ENCODE data around the gene RCN1.
"Not testable (repeated sequence)": the region's sequence is repeated elsewhere in the genome, so short reads cannot be mapped to it uniquely, and the experiment has no call there.

The RCN1 gene

GRCh38 chr11:32113200-32113919, 22.5 kb downstream of the RCN1 start:
- Mint-ChIP-seq H3K36me3 (ENCODE audit: low read depth) (no peaks in the 10 kb centered on the region), H3K4me3 (no peak overlapping the region), H3K27me3 (peaks cover 14% of the 10 kb centered on the region), H3K27ac (no peak overlapping the region), H3K9me3 (no peaks in the 10 kb centered on the region), H3K4me1 (ENCODE audit: low read depth) (peaks cover under 1% of the 10 kb centered on the region)
- DNase-seq: no peak

GRCh38 chr11:32113920-32114203, 23.0 kb downstream of the RCN1 start:
- Mint-ChIP-seq H3K27me3 (peaks cover 14% of the 10 kb centered on the region), H3K9me3 (no peaks in the 10 kb centered on the region), H3K27ac (no peak overlapping the region), H3K36me3 (ENCODE audit: low read depth) (no peaks in the 10 kb centered on the region), H3K4me3 (no peak overlapping the region), H3K4me1 (ENCODE audit: low read depth) (peaks cover 3% of the 10 kb centered on the region)
- no peak for DNase-seq

- Mint-ChIP-seq H3K27me3 (peaks cover 22% of the 10 kb centered on the region), H3K27ac (no peak overlapping the region), H3K4me1 (ENCODE audit: low read depth) (peaks cover 3% of the 10 kb centered on the region), H3K4me3 (no peak overlapping the region), H3K36me3 (ENCODE audit: low read depth) (no peaks in the 10 kb centered on the region), H3K9me3 (no peaks in the 10 kb centered on the region)
- DNase-seq: no peak
Observed at GRCh38 chr11:32115446-32115845, 24.6 kb downstream of the RCN1 start.

DNA sequence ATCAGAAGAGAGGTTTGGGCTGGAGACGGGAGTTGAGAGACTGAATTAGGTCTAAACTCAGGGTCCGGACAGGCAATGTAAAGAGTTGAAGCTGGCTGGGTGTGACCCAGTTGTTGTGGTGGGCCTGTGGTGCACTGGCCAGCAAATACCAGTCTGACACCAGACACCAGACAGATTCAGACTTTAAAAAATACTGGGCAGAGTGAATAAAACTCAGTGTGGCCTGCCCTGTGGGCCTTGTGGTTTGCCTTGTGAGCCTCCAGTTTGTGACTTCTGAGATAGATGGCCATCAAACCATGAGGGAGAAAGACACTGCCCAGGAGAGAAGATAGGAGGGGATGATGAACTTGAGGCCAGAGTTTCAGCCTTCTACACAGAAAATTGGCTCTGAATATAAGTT, 25.8 kb downstream of the RCN1 start:
- no peak overlapping the region for H3K27ac Mint-ChIP-seq
- no peak for DNase-seq

DNA sequence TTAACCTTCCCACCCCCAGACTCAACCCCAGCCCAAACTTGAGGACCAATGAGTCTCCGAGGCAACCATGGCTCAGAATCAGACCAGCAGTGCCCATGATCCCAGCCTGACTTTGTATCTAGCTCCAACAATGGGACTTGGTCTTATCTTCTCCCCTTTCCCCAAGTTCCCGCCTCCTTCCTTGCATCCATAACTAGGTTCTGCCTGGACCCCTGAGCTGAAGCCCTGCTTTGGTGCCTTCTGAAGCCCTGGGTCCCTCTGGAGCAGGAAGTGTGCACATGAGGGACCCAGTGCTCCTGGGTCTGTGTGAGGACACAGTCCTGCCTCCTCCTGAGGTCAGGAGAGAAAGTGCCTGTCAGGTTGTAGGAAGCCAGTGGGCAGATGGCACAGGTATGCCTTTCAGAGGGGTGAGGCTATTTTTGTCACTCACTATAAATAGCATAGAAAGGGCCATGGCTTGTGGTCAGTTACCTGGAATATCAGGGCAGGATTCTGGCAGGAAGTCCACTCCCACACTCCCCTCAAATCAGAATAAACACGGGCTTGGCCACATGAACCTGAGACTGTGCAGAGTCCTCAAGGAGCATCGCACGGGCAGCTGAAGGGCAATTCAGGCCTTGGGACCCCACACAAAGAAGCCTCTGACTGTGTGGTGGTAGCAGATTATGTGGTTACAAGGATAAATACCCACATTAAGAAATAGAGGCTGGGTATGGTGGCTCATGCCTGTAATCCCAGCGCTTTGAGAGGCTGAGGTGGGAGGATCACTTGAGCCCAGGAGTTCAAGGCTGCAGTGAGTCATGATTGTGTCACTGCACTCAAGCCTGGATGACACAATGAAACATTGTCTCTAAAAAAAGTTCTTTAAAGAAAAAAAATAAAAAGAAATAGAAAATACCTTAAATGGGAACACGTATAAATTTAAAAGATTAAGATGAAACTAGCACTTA, 27.4 kb downstream of the RCN1 start:
- Mint-ChIP-seq H3K9me3 (no peaks in the 10 kb centered on the region), H3K4me1 (ENCODE audit: low read depth) (peaks cover 7% of the 10 kb centered on the region), H3K27ac (no peak overlapping the region), H3K27me3 (peaks cover 31% of the 10 kb centered on the region), H3K4me3 (no peak overlapping the region), H3K36me3 (ENCODE audit: low read depth) (no peaks in the 10 kb centered on the region)
- DNase-seq: no peak

More for the DNA sequence above, 25.8 kb downstream of the RCN1 start:
- peaks cover 24% of the 10 kb centered on the region for H3K27me3 Mint-ChIP-seq
- peaks cover 7% of the 10 kb centered on the region for H3K4me1 Mint-ChIP-seq (ENCODE audit: low read depth)
- H3K9me3 Mint-ChIP-seq: no peaks in the 10 kb centered on the region
- H3K4me3 Mint-ChIP-seq: no peak overlapping the region
- H3K36me3 Mint-ChIP-seq (ENCODE audit: low read depth): no peaks in the 10 kb centered on the region

DNA sequence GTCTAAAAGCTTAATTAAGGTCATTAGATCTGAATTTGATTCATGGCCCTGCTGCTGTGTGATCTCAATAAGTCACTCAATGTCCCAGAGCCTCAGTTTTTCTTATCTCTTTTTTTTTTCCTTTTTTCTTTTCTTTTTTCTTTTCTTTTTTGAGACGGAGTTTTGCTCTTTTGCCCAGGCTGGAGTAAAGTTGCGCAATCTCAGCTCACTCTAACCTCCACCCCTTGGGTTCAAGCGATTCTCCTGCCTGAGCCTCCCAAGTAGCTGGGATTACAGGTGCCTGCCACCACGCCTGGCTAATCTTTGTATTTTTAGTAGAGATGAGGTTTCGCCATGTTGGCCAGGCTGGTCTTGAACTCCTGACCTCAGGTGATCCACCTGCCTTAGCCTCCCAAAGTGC, 28.3 kb downstream of the RCN1 start:
- H3K4me3 Mint-ChIP-seq; H3K4me1 Mint-ChIP-seq (ENCODE audit: low read depth); H3K9me3 Mint-ChIP-seq; DNase-seq; H3K27ac Mint-ChIP-seq; H3K36me3 Mint-ChIP-seq (ENCODE audit: low read depth): not testable (repeated sequence)
- peaks cover 31% of the 10 kb centered on the region for H3K27me3 Mint-ChIP-seq

GRCh38 chr11:32121012-32121411, 30.1 kb downstream of the RCN1 start:
- no peaks in the 10 kb centered on the region for H3K36me3 Mint-ChIP-seq (ENCODE audit: low read depth)

DNA sequence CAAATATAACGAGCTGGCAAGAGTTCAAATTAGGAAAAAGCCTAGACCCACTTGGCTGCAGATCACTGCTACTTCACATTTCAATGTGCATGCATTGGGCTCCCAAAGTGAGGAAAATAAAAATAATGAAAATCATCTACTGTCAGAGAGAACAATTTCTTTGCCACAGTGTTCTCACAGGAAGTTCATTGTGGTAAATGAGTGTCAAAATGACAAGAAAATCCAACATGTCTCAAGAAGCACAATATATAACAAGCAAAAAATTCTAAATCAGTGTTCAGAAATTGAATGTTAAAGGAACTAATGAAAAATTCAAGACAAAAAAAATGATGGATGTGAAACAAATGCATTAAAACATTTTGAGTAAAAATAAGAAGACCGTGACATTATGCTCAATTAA, 31.3 kb downstream of the RCN1 start:
- Mint-ChIP-seq H3K36me3 (ENCODE audit: low read depth) (no peaks in the 10 kb centered on the region), H3K27ac (no peak overlapping the region), H3K27me3 (peaks cover 57% of the 10 kb centered on the region), H3K4me1 (ENCODE audit: low read depth) (peaks cover 7% of the 10 kb centered on the region), H3K9me3 (no peaks in the 10 kb centered on the region), H3K4me3 (no peak overlapping the region)
- DNase-seq: no peak

More at GRCh38 chr11:32121012-32121411, 30.1 kb downstream of the RCN1 start:
- Mint-ChIP-seq H3K9me3 (no peaks in the 10 kb centered on the region), H3K4me1 (ENCODE audit: low read depth) (peaks cover 7% of the 10 kb centered on the region), H3K27ac (no peak overlapping the region), H3K27me3 (peaks cover 48% of the 10 kb centered on the region), H3K4me3 (no peak overlapping the region)
- no peak for DNase-seq

DNA sequence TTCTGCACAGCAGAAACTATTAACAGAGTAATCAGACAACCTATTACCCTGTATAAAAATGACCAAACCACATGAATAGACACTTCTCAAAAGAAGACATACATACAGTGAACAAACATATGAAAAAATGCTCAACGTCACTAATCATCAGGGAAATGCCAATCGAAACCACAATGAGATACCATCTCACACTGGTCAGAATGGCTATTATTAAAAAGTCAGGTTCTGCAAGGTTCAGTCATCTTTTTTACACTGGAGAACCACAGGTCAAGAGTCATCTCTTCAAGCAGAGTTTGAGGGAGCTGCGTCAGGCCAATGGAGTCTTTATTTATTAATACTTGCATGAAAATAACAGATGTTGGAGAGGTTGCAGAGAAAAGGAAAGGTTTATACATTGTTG, 40.4 kb downstream of the RCN1 start:
- Mint-ChIP-seq H3K4me1 (ENCODE audit: low read depth) (no peaks in the 10 kb centered on the region), H3K27me3 (peaks cover 35% of the 10 kb centered on the region), H3K36me3 (ENCODE audit: low read depth) (no peaks in the 10 kb centered on the region), H3K27ac (no peak overlapping the region), H3K9me3 (no peaks in the 10 kb centered on the region), H3K4me3 (no peak overlapping the region)
- no peak for DNase-seq

- H3K4me1 Mint-ChIP-seq (ENCODE audit: low read depth): no peaks in the 10 kb centered on the region
- H3K27ac Mint-ChIP-seq: no peak overlapping the region
- H3K4me3 Mint-ChIP-seq: no peak overlapping the region
- no peak for DNase-seq
- no peaks in the 10 kb centered on the region for H3K9me3 Mint-ChIP-seq
- peaks cover 3% of the 10 kb centered on the region for H3K27me3 Mint-ChIP-seq
- no peaks in the 10 kb centered on the region for H3K36me3 Mint-ChIP-seq (ENCODE audit: low read depth)
Observed at GRCh38 chr11:32136657-32137056, 45.8 kb downstream of the RCN1 start.

DNA sequence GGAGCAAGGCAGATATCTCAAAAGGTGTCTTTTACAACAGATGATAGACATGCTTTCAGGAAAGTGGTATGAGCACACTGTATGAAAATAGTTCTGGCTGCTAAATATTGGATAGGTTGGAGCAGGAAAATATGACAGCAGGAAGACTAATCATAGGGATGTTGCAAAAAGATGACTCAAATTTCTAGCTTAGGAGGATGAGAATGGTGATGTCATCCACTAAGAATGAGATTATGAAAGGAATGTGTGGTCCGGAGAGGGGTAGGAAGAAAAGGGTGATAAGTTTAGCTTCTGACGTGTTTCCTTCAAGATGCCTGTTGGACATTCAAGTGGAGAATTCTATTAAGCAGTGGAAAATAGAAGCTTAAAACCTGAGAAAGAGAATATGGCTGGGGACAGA, 46.4 kb downstream of the RCN1 start:
- H3K4me3 Mint-ChIP-seq: no peak overlapping the region
- no peaks in the 10 kb centered on the region for H3K9me3 Mint-ChIP-seq
- DNase-seq: no peak
- no peaks in the 10 kb centered on the region for H3K36me3 Mint-ChIP-seq (ENCODE audit: low read depth)
- H3K27ac Mint-ChIP-seq: no peak overlapping the region
- H3K27me3 Mint-ChIP-seq: peaks cover 3% of the 10 kb centered on the region
- no peaks in the 10 kb centered on the region for H3K4me1 Mint-ChIP-seq (ENCODE audit: low read depth)

DNA sequence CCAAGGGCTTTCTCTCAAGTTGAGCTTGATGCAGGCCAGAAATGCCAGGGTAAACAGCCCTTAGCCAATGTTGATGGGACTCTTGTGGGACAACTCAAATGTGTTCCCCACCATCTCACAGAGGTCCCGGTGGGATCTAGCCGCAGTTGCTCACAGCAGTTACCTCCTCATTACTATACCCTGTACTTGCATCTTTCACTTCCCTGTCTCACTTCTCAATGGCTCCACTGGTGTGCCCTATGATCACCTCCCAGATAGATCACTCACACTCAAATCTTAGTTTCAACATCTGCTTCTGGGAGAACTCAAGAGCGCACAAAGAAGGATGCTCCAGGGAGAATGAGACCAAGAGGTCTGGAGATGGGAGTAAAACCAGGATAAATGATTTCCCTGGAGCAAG, 47.0 kb downstream of the RCN1 start:
- Mint-ChIP-seq H3K9me3 (no peaks in the 10 kb centered on the region), H3K27ac (no peak overlapping the region), H3K36me3 (ENCODE audit: low read depth) (no peaks in the 10 kb centered on the region), H3K27me3 (peaks cover 3% of the 10 kb centered on the region), H3K4me1 (ENCODE audit: low read depth) (no peaks in the 10 kb centered on the region), H3K4me3 (no peak overlapping the region)
- DNase-seq: no peak

DNA sequence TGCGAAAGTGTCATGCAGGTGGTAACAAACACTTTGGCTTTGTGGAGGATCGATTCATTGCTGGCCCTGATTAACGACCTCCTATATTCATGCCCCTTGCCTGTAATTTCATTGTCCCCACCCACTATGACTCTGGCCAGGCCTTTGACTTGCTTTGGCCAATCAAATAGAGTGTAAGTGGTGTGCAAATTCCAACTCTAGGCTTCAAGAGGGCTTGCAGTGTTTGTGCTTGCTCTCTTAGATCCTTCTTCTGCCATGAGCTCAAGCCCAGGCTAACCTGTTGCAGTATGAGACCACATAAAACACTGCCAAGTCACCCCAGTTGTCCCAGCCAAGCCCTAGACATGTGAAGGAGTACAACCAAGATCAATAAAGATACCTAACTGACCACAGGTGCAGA, 48.0 kb downstream of the RCN1 start:
- Mint-ChIP-seq H3K36me3 (ENCODE audit: low read depth) (no peaks in the 10 kb centered on the region), H3K27me3 (peaks cover 3% of the 10 kb centered on the region), H3K9me3 (no peaks in the 10 kb centered on the region), H3K4me3 (no peak overlapping the region), H3K27ac (no peak overlapping the region), H3K4me1 (ENCODE audit: low read depth) (no peaks in the 10 kb centered on the region)
- no peak for DNase-seq

GRCh38 chr11:32139896-32140520, 49.1 kb downstream of the RCN1 start:
- H3K9me3 Mint-ChIP-seq: no peaks in the 10 kb centered on the region
- no peaks in the 10 kb centered on the region for H3K4me1 Mint-ChIP-seq (ENCODE audit: low read depth)
- H3K27me3 Mint-ChIP-seq: peaks cover 8% of the 10 kb centered on the region
- H3K36me3 Mint-ChIP-seq (ENCODE audit: low read depth): no peaks in the 10 kb centered on the region
- no peak overlapping the region for H3K4me3 Mint-ChIP-seq
- no peak for DNase-seq
- no peak overlapping the region for H3K27ac Mint-ChIP-seq
